Neural cell (in vitro differentiated cells): ENCODE measurements around the gene MYO19. TPM values are rescaled to one million over a fixed set of nuclear protein-coding genes. Genes with fewer than 3 reads are reported as not detected.

Source experiments
- H2AFZ ChIP-seq: fragments of 200-600, 300-800 bp; sonication (generic), shearing (Covaris generic); 2 replicates; pipeline ENCODE4 v1.6.0; 2014; ENCODE audit warnings: low read depth, mild to moderate bottlenecking, antibody characterized with exemption, low read length, moderate library complexity
- H3F3A ChIP-seq: fragments of 200-600 bp; shearing (Covaris generic); 2 replicates; pipeline ENCODE4 v1.6.1; 2016; ENCODE audit warnings: mild to moderate bottlenecking, moderate library complexity, mixed read lengths, antibody characterized with exemption, low read length; ENCODE audit not compliant: insufficient read depth, poor library complexity, severe bottlenecking
- H3K27ac ChIP-seq: fragments of 200-600, 300-800 bp; sonication (generic), shearing (Covaris generic); 2 replicates; pipeline ENCODE4 v1.5.1; 2014; ENCODE audit warnings: mild to moderate bottlenecking, low read length, moderate library complexity
- H3K27me3 ChIP-seq: fragments of 300-800, 200-600 bp; sonication (generic), shearing (Covaris generic); 2 replicates; pipeline ENCODE4 v1.6.0; 2014; ENCODE audit warnings: mild to moderate bottlenecking, low read depth, low read length, moderate library complexity; ENCODE audit not compliant: insufficient read depth
- H3K36me3 ChIP-seq: fragments of 300-800, 200-600 bp; sonication (generic), shearing (Covaris generic); 2 replicates; pipeline ENCODE4 v1.5.1; 2014; ENCODE audit warnings: mild to moderate bottlenecking, antibody characterized with exemption, low read length, moderate library complexity; ENCODE audit not compliant: insufficient read depth
- H3K4me2 ChIP-seq: fragments of 300-800, 200-600 bp; sonication (generic), shearing (Covaris generic); 2 replicates; pipeline ENCODE4 v1.6.0; 2014; ENCODE audit warnings: mild to moderate bottlenecking, low read length
- H3K4me3 ChIP-seq: fragments of 300-800, 200-600 bp; sonication (generic), shearing (Covaris generic); 2 replicates; pipeline ENCODE4 v1.5.1; 2014; ENCODE audit warnings: mild to moderate bottlenecking, low read length, moderate library complexity
- H3K79me2 ChIP-seq: fragments of 200-600 bp; shearing (Covaris generic); replicated peaks from 2 replicates; pipeline ENCODE4 v1.6.0; 2014; ENCODE audit warnings: mild to moderate bottlenecking, low read length, moderate library complexity; ENCODE audit not compliant: insufficient read depth
- H3K9ac ChIP-seq: fragments of 300-800, 200-600 bp; sonication (generic), shearing (Covaris generic); 2 replicates; pipeline ENCODE4 v1.6.1; 2016; ENCODE audit warnings: mild to moderate bottlenecking, low read length, mixed read lengths
- H3K9me2 ChIP-seq: fragments of 200-600 bp; shearing (Covaris generic); 2 replicates; pipeline ENCODE4 v1.6.1; 2016; ENCODE audit warnings: mild to moderate bottlenecking, low read length, mixed read lengths; ENCODE audit not compliant: insufficient read depth
- H3K9me3 ChIP-seq: fragments of 200-600, 300-800 bp; sonication (generic), shearing (Covaris generic); 2 replicates; pipeline ENCODE4 v1.6.1; 2016; ENCODE audit warnings: mild to moderate bottlenecking, mixed run types, low read length, moderate library complexity, mixed read lengths
- H4K20me1 ChIP-seq: fragments of 200-600 bp; shearing (Covaris generic); 2 replicates; pipeline ENCODE4 v1.6.1; 2016; ENCODE audit warnings: mild to moderate bottlenecking, mixed run types; ENCODE audit not compliant: insufficient read depth
- CTCF ChIP-seq: fragments of 450-650 bp; IDR thresholded peaks from 2 replicates; pipeline ENCODE4 v1.5.1; 2014; ENCODE audit warnings: antibody characterized with exemption, mild to moderate bottlenecking, moderate library complexity; ENCODE audit not compliant: poor library complexity, severe bottlenecking
- EP300 ChIP-seq: fragments of 450-650 bp; conservative IDR thresholded peaks from 2 replicates; pipeline ENCODE4 v1.6.1; 2014; ENCODE audit warnings: antibody characterized with exemption, mild to moderate bottlenecking, moderate library complexity; ENCODE audit not compliant: poor library complexity, severe bottlenecking
- EZH2 ChIP-seq: fragments of 200-600, 300-800 bp; shearing (Covaris generic), sonication (generic); IDR thresholded peaks from 2 replicates; pipeline ENCODE4 v1.6.1; 2014; ENCODE audit warnings: antibody characterized with exemption, low read length, borderline replicate concordance, mild to moderate bottlenecking; ENCODE audit not compliant: insufficient read depth, poor library complexity, severe bottlenecking
- MXI1 ChIP-seq: fragments of 450-650 bp; conservative IDR thresholded peaks from 2 replicates; pipeline ENCODE4 v1.6.1; 2014; ENCODE audit warnings: antibody characterized with exemption, mild to moderate bottlenecking; ENCODE audit not compliant: poor library complexity, severe bottlenecking
- POLR2AphosphoS5 ChIP-seq: IDR thresholded peaks from 2 replicates; pipeline ENCODE4 v1.6.1; 2012
- RAD21 ChIP-seq: fragments of 450-650 bp; conservative IDR thresholded peaks from 2 replicates; pipeline ENCODE4 v1.6.1; 2014; ENCODE audit warnings: antibody characterized with exemption, mild to moderate bottlenecking, moderate library complexity
- REST ChIP-seq: IDR thresholded peaks from 2 replicates; pipeline ENCODE4 v1.6.1; 2012; ENCODE audit warnings: borderline replicate concordance
- SMC3 ChIP-seq: fragments of 450-650 bp; conservative IDR thresholded peaks from 2 replicates; pipeline ENCODE4 v1.6.1; 2014; ENCODE audit warnings: antibody characterized with exemption, mild to moderate bottlenecking, moderate library complexity; ENCODE audit not compliant: poor library complexity
- TAF1 ChIP-seq: IDR thresholded peaks from 2 replicates; pipeline ENCODE4 v1.6.1; 2012; ENCODE audit warnings: low read depth
- polyA plus RNA-seq: library from polyadenylated mRNA; depleted of rRNA; stranded (reverse); fragments of >200 nt; gene quantifications from 2 replicates; pipeline ENCODE4 v1.2.3, GENCODE V29; 2014

Gene MYO19
- polyA plus RNA-seq, 1 donor from 2014 or later, result 51.5 TPM

DNA sequence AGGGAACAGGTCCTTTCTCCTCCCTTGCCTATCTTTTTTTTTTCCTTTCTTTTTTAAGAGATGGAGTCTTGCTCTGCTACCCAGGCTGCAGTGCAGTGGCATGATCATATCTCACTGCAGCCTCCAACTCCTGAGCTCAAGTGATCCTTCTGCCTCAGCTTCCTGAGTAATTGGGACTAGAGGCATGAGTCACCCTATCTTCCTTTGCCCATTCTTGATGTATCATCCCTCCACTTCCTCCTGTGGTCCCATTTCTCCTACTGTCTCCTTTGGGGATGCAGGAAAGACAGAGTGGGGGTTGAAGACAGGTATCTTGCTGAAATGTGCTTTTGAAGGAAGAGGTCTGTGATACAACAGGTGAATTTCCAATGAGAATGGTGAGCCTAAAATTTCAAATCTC lies 5.5 kb downstream of the MYO19 start:
- no peaks in the 10 kb centered on the region for H3F3A ChIP-seq
- H3K36me3 ChIP-seq, result peaks cover 9% of the 10 kb centered on the region
- TF ChIP-seq EP300 (no peak), MXI1 (no peak), EZH2 (no peak), TAF1 (no peak), POLR2AphosphoS5 (no peak), CTCF (no peak), REST (no peak)
- no peak overlapping the region for H3K4me3 ChIP-seq
- no peaks in the 10 kb centered on the region for H3K9me3 ChIP-seq
- H3K27me3 ChIP-seq, result no peaks in the 10 kb centered on the region
- H3K9ac ChIP-seq, result no peak overlapping the region
- H3K4me2 ChIP-seq, result no peak overlapping the region
- H3K27ac ChIP-seq, result no peak overlapping the region
- no peaks in the 10 kb centered on the region for H4K20me1 ChIP-seq
- H3K9me2 ChIP-seq, result no peaks in the 10 kb centered on the region
- no peaks in the 10 kb centered on the region for H3K79me2 ChIP-seq
- no peak overlapping the region for H2AFZ ChIP-seq

DNA sequence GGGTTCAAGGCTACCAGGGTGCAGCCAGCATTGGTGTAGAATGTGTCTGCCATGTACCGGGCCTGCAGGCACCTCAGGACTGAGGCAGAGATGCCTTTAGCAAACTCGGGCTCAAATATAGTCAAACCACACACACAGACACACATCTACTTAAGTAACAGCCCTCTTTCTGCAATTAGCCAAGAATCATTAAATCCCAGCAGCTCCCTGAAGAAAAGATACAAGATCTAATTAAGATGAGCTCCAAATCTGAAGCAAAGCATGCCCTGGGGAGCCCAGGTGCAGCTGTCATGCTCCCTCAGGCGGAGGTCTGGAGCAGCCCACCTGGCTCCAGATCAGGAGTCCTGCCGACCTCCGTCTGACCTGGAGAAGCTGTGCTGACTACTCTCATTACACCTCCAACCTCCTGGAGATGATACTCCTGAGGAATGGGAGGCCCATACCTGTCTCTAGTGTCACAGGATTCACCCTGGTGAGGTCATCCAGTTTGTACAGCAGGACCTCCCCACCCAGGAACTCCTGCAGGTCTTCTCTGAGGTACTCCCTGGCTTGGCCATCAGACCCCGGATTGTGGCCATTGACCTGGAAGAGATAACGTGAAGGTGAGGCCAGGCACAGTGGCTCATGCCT lies 6.9 kb downstream of the MYO19 start:
- H3K36me3 ChIP-seq, result peaks cover 9% of the 10 kb centered on the region

More for the DNA sequence above, 6.9 kb downstream of the MYO19 start:
- TF ChIP-seq CTCF (no peak), POLR2AphosphoS5 (no peak), EP300 (no peak), RAD21 (no peak), SMC3 (no peak), MXI1 (no peak), EZH2 (no peak), REST (no peak), TAF1 (no peak)
- Histone ChIP-seq H3K4me2 (no peak overlapping the region), H2AFZ (no peak overlapping the region), H3K9me3 (no peaks in the 10 kb centered on the region), H3K27ac (no peak overlapping the region), H4K20me1 (no peaks in the 10 kb centered on the region), H3K79me2 (no peaks in the 10 kb centered on the region), H3F3A (no peaks in the 10 kb centered on the region), H3K4me3 (no peak overlapping the region), H3K9ac (no peak overlapping the region), H3K27me3 (no peaks in the 10 kb centered on the region), H3K9me2 (no peaks in the 10 kb centered on the region)
